ENCODE data around the gene NAV2. TPM values are rescaled to one million over a fixed set of nuclear protein-coding genes. Genes with fewer than 3 reads are reported as not detected.

NAV2 gene
- total RNA-seq, 1 donor from 2014 or later, result 44.8 TPM

- no peaks in the 10 kb centered on the region for H3K27me3 ChIP-seq
- ATAC-seq (peak; percentile 6), DNase-seq (no peak)
- no peak overlapping the region for H3K27ac ChIP-seq
- no peaks in the 10 kb centered on the region for H3K36me3 ChIP-seq
- TF ChIP-seq CTCF (IDR thresholded peaks at IDR 0.05), result no peak
- H3K4me1 ChIP-seq, result no peaks in the 10 kb centered on the region
- intact Hi-C loops (cut with DNase I), result no loop called here
- no peaks in the 10 kb centered on the region for H3K9me3 ChIP-seq
- no peak overlapping the region for H3K4me3 ChIP-seq
Observed at GRCh38 chr11:19756675-19757475, 44.2 kb downstream of the NAV2 start.

GRCh38 chr11:19759389-19759788 lies 46.8 kb downstream of the NAV2 start:
- H3K4me1 ChIP-seq, result no peaks in the 10 kb centered on the region
- no peaks in the 10 kb centered on the region for H3K36me3 ChIP-seq
- TF ChIP-seq CTCF (IDR thresholded peaks at IDR 0.05), result no peak
- no peaks in the 10 kb centered on the region for H3K9me3 ChIP-seq
- H3K27me3 ChIP-seq, result no peaks in the 10 kb centered on the region
- intact Hi-C loops (cut with DNase I), result no loop called here
- no peak for ATAC-seq
- no peak overlapping the region for H3K4me3 ChIP-seq
- DNase-seq, result no peak
- no peak overlapping the region for H3K27ac ChIP-seq

GRCh38 chr11:19762266-19762665 lies 49.6 kb downstream of the NAV2 start:
- Histone ChIP-seq H3K27me3 (no peaks in the 10 kb centered on the region), H3K4me1 (no peaks in the 10 kb centered on the region), H3K4me3 (no peak overlapping the region), H3K9me3 (no peaks in the 10 kb centered on the region), H3K27ac (no peak overlapping the region), H3K36me3 (no peaks in the 10 kb centered on the region)
- intact Hi-C loops (cut with DNase I), result no loop called here
- no peak for TF ChIP-seq CTCF (IDR thresholded peaks at IDR 0.05)
- ATAC-seq, result no peak
- DNase-seq, result no peak

- Histone ChIP-seq H3K4me1 (peaks cover under 1% of the 10 kb centered on the region), H3K27me3 (no peaks in the 10 kb centered on the region), H3K9me3 (no peaks in the 10 kb centered on the region), H3K4me3 (no peak overlapping the region), H3K27ac (no peak overlapping the region), H3K36me3 (no peaks in the 10 kb centered on the region)
- DNase-seq, result no peak
- no peak for TF ChIP-seq CTCF (IDR thresholded peaks at IDR 0.05)
- no peak for ATAC-seq
- intact Hi-C loops (cut with DNase I), result no loop called here
Observed at GRCh38 chr11:19763330-19763729, 50.7 kb downstream of the NAV2 start.

GRCh38 chr11:19766206-19766605 lies 53.6 kb downstream of the NAV2 start:
- no peak for ATAC-seq
- Histone ChIP-seq H3K9me3 (no peaks in the 10 kb centered on the region), H3K4me1 (peaks cover 15% of the 10 kb centered on the region), H3K36me3 (no peaks in the 10 kb centered on the region), H3K4me3 (no peak overlapping the region), H3K27me3 (no peaks in the 10 kb centered on the region), H3K27ac (no peak overlapping the region)
- no peak for TF ChIP-seq CTCF (IDR thresholded peaks at IDR 0.05)
- intact Hi-C loops (cut with DNase I), result no loop called here
- no peak for DNase-seq

Data from upper lobe of right lung (tissue), 1 donor.